HepG2 (cell line): ENCODE measurements around the gene MORN3. TPM values are rescaled to one million over a fixed set of nuclear protein-coding genes. Genes with fewer than 3 reads are reported as not detected.

ENCODE experiments used
- GTF2F1 ChIP-seq: fragments of 150-350 bp; IDR thresholded peaks from 2 replicates; pipeline ENCODE4 v1.6.1; 2014; ENCODE audit warnings: low read length
- MED1 ChIP-seq: sonication (generic); formaldehyde crosslinking; IDR thresholded peaks from 2 replicates; pipeline ENCODE4 v1.4.0; 2020; ENCODE audit warnings: missing genetic modification reagents
- PPARG ChIP-seq: conservative IDR thresholded peaks from 2 replicates; pipeline ENCODE4 v1.6.1; 2016; ENCODE audit warnings: missing biosample characterization, missing genetic modification reagents
- PREB ChIP-seq: sonication (generic); formaldehyde crosslinking; IDR thresholded peaks from 2 replicates; pipeline ENCODE4 v1.4.0; 2020; ENCODE audit warnings: missing genetic modification reagents
- RBAK ChIP-seq: sonication (generic); formaldehyde crosslinking; IDR thresholded peaks from 2 replicates; pipeline ENCODE4 v1.5.1; 2020; ENCODE audit warnings: mild to moderate bottlenecking, missing genetic modification reagents
- RELA ChIP-seq: sonication (generic); formaldehyde crosslinking; IDR thresholded peaks from 2 replicates; pipeline ENCODE4 v1.4.0; 2020; ENCODE audit warnings: missing genetic modification reagents
- SMARCE1 ChIP-seq: fragments of 450-650 bp; IDR thresholded peaks from 2 replicates; pipeline ENCODE4 v1.6.1; 2017; ENCODE audit warnings: borderline replicate concordance
- SP140L ChIP-seq: sonication (generic); formaldehyde crosslinking; IDR thresholded peaks from 2 replicates; pipeline ENCODE4 v1.4.0; 2020; ENCODE audit warnings: missing genetic modification reagents, borderline replicate concordance
- THAP7 ChIP-seq: sonication (generic); formaldehyde crosslinking; IDR thresholded peaks from 2 replicates; pipeline ENCODE4 v1.8.1; 2023; ENCODE audit warnings: mild to moderate bottlenecking, missing genetic modification reagents
- TMF1 ChIP-seq: sonication (generic); formaldehyde crosslinking; IDR thresholded peaks from 2 replicates; pipeline ENCODE4 v1.8.1; 2022; ENCODE audit warnings: low read depth, missing genetic modification reagents
- ZBTB8A ChIP-seq: sonication (generic); formaldehyde crosslinking; IDR thresholded peaks from 2 replicates; pipeline ENCODE4 v1.4.0; 2020; ENCODE audit warnings: mild to moderate bottlenecking, low read depth, missing genetic modification reagents, borderline replicate concordance
- ZNF17 ChIP-seq: sonication (generic); formaldehyde crosslinking; IDR thresholded peaks from 2 replicates; pipeline ENCODE4 v1.5.0; 2020; ENCODE audit warnings: mild to moderate bottlenecking, missing genetic modification reagents
- ZNF18 ChIP-seq: sonication (generic); formaldehyde crosslinking; IDR thresholded peaks from 2 replicates; pipeline ENCODE4 v1.8.0; 2022; ENCODE audit warnings: mild to moderate bottlenecking, missing genetic modification reagents; ENCODE audit not compliant: insufficient replicate concordance
- ZNF629 ChIP-seq: sonication (generic); formaldehyde crosslinking; conservative IDR thresholded peaks from 2 replicates; pipeline ENCODE4 v1.5.0; 2020; ENCODE audit warnings: missing genetic modification reagents
- ZNF841 ChIP-seq: sonication (generic); formaldehyde crosslinking; IDR thresholded peaks from 2 replicates; pipeline ENCODE4 v1.8.1; 2023; ENCODE audit warnings: missing genetic modification reagents, borderline replicate concordance
- polyA plus RNA-seq, 8 experiments: library from polyadenylated mRNA; depleted of rRNA in 3 of 8; stranded (reverse) in 7 of 8; unstranded in 1 of 8; fragments of >200 nt; fragmentation: Illumina TruSeq in 4 of 8; extraction: Trizol in 4 of 8; gene quantifications; 2 replicates each; pipeline versions ENCODE4 v1.2.1 to v1.2.3, GENCODE V29; 2011 to 2016; ENCODE audit warnings: low read depth in 4 of 8, missing spikeins in 1 of 8, mixed read lengths in 1 of 8; ENCODE audit not compliant: insufficient read depth in 1 of 8
- total RNA-seq, 5 experiments: library from RNA; depleted of rRNA; stranded (reverse); fragments of >200 nt; fragmentation: Illumina TruSeq; extraction: Trizol; gene quantifications; 2 replicates each; pipeline ENCODE4 v1.2.3, GENCODE V29; 2016; ENCODE audit warnings: low read depth in 1 of 5
- TF ChIP-seq, protein P1 (sequence below): sonication (generic); formaldehyde crosslinking; IDR thresholded peaks from 2 replicates; pipeline ENCODE4 v1.4.0; 2020; ENCODE audit warnings: mild to moderate bottlenecking, missing genetic modification reagents, borderline replicate concordance
- TF ChIP-seq, protein P2 (sequence below): IDR thresholded peaks from 2 replicates; pipeline ENCODE4 v1.6.1; 2016; ENCODE audit warnings: low read depth, control low read depth
- TF ChIP-seq, protein P3 (sequence below): sonication (generic); formaldehyde crosslinking; IDR thresholded peaks from 2 replicates; pipeline ENCODE4 v1.9.0; 2021; ENCODE audit warnings: missing genetic modification reagents, mild to moderate bottlenecking, borderline replicate concordance
- TF ChIP-seq, protein P4 (sequence below): IDR thresholded peaks from 2 replicates; pipeline ENCODE4 v1.6.1; 2016; ENCODE audit warnings: control low read depth

Gene MORN3
- total and polyA plus RNA-seq, 2 of the 13 experiments (the other 11 are each of a cell fraction or from before 2014, with no cell fraction given), result 1.1 to 2.0 TPM

DNA sequence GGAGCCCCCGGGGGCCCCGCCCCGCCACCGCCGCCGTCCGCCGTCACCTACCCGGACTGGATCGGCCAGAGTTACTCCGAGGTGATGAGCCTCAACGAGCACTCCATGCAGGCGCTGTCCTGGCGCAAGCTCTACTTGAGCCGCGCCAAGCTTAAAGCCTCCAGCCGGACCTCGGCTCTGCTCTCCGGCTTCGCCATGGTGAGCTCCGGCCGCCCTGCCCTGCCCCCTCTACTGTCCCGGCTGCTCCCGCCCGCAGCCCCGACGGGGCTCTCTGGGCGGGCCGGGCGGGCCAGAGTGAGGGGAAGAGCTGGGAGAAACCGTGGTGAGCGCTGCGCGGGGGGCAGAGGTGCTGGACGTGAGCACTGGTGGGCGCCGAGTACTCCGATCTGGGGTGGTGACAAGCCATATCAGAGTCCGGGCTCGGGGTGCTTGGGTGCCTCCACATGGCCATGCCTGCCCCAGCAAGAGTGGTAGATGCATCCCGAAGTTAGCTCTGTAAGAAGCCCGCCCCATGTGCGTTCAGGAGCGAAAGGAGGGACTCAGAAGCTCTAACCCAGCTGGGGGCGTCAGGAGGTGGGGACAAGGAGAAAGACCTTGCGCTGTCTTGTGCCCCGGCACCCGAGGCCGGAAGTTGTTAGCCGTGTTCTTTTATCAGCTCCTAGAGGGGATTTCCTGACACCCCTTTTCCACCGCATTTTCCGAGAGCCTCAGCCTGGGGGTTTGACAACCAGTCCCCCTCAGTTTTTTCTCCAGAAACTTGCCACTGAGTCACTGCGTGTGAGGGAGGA, 42.4 kb downstream of the MORN3 start (continued):
- TF ChIP-seq PREB (no peak), SP140L (no peak), TMF1 (CRISPR knock-in tag) (no peak), MED1 (CRISPR knock-in tag) (no peak), GTF2F1 (no peak), ZNF18 (CRISPR knock-in tag) (no peak), PPARG (no peak), SMARCE1 (no peak), ZNF17 (CRISPR knock-in tag) (no peak), ZBTB8A (no peak), ZNF841 (CRISPR knock-in tag) (no peak), RELA (no peak), ZNF629 (CRISPR knock-in tag) (no peak), RBAK (no peak), THAP7 (CRISPR knock-in tag) (no peak)
- TF ChIP-seq, protein P1, sequence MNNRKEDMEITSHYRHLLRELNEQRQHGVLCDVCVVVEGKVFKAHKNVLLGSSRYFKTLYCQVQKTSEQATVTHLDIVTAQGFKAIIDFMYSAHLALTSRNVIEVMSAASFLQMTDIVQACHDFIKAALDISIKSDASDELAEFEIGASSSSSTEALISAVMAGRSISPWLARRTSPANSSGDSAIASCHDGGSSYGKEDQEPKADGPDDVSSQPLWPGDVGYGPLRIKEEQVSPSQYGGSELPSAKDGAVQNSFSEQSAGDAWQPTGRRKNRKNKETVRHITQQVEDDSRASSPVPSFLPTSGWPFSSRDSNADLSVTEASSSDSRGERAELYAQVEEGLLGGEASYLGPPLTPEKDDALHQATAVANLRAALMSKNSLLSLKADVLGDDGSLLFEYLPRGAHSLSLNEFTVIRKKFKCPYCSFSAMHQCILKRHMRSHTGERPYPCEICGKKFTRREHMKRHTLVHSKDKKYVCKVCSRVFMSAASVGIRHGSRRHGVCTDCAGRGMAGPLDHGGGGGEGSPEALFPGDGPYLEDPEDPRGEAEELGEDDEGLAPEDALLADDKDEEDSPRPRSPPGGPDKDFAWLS (CRISPR knock-in tag), result no peak
- TF ChIP-seq, protein P2, sequence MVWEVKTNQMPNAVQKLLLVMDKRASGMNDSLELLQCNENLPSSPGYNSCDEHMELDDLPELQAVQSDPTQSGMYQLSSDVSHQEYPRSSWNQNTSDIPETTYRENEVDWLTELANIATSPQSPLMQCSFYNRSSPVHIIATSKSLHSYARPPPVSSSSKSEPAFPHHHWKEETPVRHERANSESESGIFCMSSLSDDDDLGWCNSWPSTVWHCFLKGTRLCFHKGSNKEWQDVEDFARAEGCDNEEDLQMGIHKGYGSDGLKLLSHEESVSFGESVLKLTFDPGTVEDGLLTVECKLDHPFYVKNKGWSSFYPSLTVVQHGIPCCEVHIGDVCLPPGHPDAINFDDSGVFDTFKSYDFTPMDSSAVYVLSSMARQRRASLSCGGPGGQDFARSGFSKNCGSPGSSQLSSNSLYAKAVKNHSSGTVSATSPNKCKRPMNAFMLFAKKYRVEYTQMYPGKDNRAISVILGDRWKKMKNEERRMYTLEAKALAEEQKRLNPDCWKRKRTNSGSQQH, result no peak
- TF ChIP-seq, protein P3, sequence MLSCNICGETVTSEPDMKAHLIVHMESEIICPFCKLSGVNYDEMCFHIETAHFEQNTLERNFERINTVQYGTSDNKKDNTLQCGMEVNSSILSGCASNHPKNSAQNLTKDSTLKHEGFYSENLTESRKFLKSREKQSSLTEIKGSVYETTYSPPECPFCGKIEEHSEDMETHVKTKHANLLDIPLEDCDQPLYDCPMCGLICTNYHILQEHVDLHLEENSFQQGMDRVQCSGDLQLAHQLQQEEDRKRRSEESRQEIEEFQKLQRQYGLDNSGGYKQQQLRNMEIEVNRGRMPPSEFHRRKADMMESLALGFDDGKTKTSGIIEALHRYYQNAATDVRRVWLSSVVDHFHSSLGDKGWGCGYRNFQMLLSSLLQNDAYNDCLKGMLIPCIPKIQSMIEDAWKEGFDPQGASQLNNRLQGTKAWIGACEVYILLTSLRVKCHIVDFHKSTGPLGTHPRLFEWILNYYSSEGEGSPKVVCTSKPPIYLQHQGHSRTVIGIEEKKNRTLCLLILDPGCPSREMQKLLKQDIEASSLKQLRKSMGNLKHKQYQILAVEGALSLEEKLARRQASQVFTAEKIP (CRISPR knock-in tag), result no peak
- TF ChIP-seq, protein P4, sequence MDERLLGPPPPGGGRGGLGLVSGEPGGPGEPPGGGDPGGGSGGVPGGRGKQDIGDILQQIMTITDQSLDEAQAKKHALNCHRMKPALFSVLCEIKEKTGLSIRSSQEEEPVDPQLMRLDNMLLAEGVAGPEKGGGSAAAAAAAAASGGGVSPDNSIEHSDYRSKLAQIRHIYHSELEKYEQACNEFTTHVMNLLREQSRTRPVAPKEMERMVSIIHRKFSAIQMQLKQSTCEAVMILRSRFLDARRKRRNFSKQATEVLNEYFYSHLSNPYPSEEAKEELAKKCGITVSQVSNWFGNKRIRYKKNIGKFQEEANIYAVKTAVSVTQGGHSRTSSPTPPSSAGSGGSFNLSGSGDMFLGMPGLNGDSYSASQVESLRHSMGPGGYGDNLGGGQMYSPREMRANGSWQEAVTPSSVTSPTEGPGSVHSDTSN (CRISPR knock-in tag), result no peak
